ENCODE results near the gene NUP98.

DNA sequence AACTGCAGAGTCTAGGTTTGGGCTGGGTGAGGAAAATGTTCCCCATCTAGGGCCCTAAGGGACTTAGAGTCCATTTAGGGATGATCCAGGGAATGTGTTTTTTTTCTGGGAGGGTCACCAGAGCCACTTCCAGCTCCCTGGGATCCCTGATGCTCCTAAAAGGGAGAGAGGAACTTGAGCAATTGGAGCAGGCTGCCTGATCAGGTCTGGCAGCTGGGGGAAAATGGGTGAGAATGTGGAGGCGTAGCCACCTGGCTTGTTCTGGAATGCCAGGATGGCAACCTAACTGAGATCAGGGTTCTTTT, 12.2 kb upstream of the NUP98 start:
- TF ChIP-seq, protein P1, sequence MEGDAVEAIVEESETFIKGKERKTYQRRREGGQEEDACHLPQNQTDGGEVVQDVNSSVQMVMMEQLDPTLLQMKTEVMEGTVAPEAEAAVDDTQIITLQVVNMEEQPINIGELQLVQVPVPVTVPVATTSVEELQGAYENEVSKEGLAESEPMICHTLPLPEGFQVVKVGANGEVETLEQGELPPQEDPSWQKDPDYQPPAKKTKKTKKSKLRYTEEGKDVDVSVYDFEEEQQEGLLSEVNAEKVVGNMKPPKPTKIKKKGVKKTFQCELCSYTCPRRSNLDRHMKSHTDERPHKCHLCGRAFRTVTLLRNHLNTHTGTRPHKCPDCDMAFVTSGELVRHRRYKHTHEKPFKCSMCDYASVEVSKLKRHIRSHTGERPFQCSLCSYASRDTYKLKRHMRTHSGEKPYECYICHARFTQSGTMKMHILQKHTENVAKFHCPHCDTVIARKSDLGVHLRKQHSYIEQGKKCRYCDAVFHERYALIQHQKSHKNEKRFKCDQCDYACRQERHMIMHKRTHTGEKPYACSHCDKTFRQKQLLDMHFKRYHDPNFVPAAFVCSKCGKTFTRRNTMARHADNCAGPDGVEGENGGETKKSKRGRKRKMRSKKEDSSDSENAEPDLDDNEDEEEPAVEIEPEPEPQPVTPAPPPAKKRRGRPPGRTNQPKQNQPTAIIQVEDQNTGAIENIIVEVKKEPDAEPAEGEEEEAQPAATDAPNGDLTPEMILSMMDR (IDR thresholded peaks at IDR 0.05): no peak
- TF ChIP-seq POLR2A (IDR thresholded peaks at IDR 0.05): no peak
